ENCODE data around the gene TMEM150A. TPM values are rescaled to one million over a fixed set of nuclear protein-coding genes. Genes with fewer than 3 reads are reported as not detected.

Gene TMEM150A
- polyA plus RNA-seq, 1 donor from 2014 or later = 8.4 TPM

- H3K79me2 ChIP-seq (replicated peaks; ENCODE audit: insufficient read depth, low read length) = peaks cover 31% of the 10 kb centered on the region
- H3K27ac ChIP-seq (ENCODE audit: low read length) = no peak overlapping the region
- H3K36me3 ChIP-seq (ENCODE audit: insufficient read depth, low read length) = peaks cover 5% of the 10 kb centered on the region
- H4K20me1 ChIP-seq (ENCODE audit: insufficient read depth) = no peaks in the 10 kb centered on the region
- H3F3A ChIP-seq (ENCODE audit: insufficient read depth, low read length, poor library complexity, severe bottlenecking) = no peaks in the 10 kb centered on the region
- H3K9ac ChIP-seq (ENCODE audit: low read length) = no peak overlapping the region
- H3K4me3 ChIP-seq (ENCODE audit: low read length) = no peak overlapping the region
- H3K27me3 ChIP-seq (ENCODE audit: insufficient read depth, low read depth, low read length) = no peaks in the 10 kb centered on the region
- H2AFZ ChIP-seq (ENCODE audit: low read depth, low read length) = no peak overlapping the region
- no peaks in the 10 kb centered on the region for H3K9me3 ChIP-seq (ENCODE audit: low read length)
- no peak overlapping the region for H3K4me2 ChIP-seq (ENCODE audit: low read length)
- no peak for TF ChIP-seq CTCF (IDR thresholded peaks at IDR 0.05; ENCODE audit: poor library complexity, severe bottlenecking)
- TF ChIP-seq TAF1 (IDR thresholded peaks at IDR 0.05; ENCODE audit: low read depth) = no peak
- TF ChIP-seq RAD21 (conservative IDR thresholded peaks at IDR 0.05) = no peak
- no peak for TF ChIP-seq MXI1 (conservative IDR thresholded peaks at IDR 0.05; ENCODE audit: poor library complexity, severe bottlenecking)
- TF ChIP-seq EZH2 (IDR thresholded peaks at IDR 0.05; ENCODE audit: borderline replicate concordance, insufficient read depth, low read length, poor library complexity, severe bottlenecking) = no peak
- TF ChIP-seq SMC3 (conservative IDR thresholded peaks at IDR 0.05; ENCODE audit: poor library complexity) = no peak
- no peak for TF ChIP-seq EP300 (conservative IDR thresholded peaks at IDR 0.05; ENCODE audit: poor library complexity, severe bottlenecking)
- TF ChIP-seq REST (IDR thresholded peaks at IDR 0.05; ENCODE audit: borderline replicate concordance) = no peak
- no peak for TF ChIP-seq POLR2AphosphoS5 (IDR thresholded peaks at IDR 0.05)
- H3K9me2 ChIP-seq (ENCODE audit: insufficient read depth, low read length) = no peaks in the 10 kb centered on the region
Observed at GRCh38 chr2:85613717-85614515, 11.4 kb upstream of the TMEM150A start.

- Histone ChIP-seq H3F3A (ENCODE audit: insufficient read depth, low read length, poor library complexity, severe bottlenecking) (no peaks in the 10 kb centered on the region), H3K9ac (ENCODE audit: low read length) (peak within 1 kb of the TSS; percentile 84), H3K4me3 (ENCODE audit: low read length) (peak within 1 kb of the TSS; percentile 95), H3K36me3 (ENCODE audit: insufficient read depth, low read length) (peaks cover 7% of the 10 kb centered on the region), H4K20me1 (ENCODE audit: insufficient read depth) (no peaks in the 10 kb centered on the region), H3K9me3 (ENCODE audit: low read length) (no peaks in the 10 kb centered on the region), H3K9me2 (ENCODE audit: insufficient read depth, low read length) (no peaks in the 10 kb centered on the region), H3K79me2 (replicated peaks; ENCODE audit: insufficient read depth, low read length) (peaks cover 22% of the 10 kb centered on the region), H3K4me2 (ENCODE audit: low read length) (peak within 1 kb of the TSS; percentile 97), H2AFZ (ENCODE audit: low read depth, low read length) (peak within 1 kb of the TSS; percentile 93), H3K27me3 (ENCODE audit: insufficient read depth, low read depth, low read length) (no peaks in the 10 kb centered on the region), H3K27ac (ENCODE audit: low read length) (peak within 1 kb of the TSS; percentile 76)
- TF ChIP-seq MXI1 (conservative IDR thresholded peaks at IDR 0.05; ENCODE audit: poor library complexity, severe bottlenecking) (peak; percentile 58), CTCF (IDR thresholded peaks at IDR 0.05; ENCODE audit: poor library complexity, severe bottlenecking) (no peak), RAD21 (conservative IDR thresholded peaks at IDR 0.05) (no peak), REST (IDR thresholded peaks at IDR 0.05; ENCODE audit: borderline replicate concordance) (peak; percentile 67), SMC3 (conservative IDR thresholded peaks at IDR 0.05; ENCODE audit: poor library complexity) (no peak), EZH2 (IDR thresholded peaks at IDR 0.05; ENCODE audit: borderline replicate concordance, insufficient read depth, low read length, poor library complexity, severe bottlenecking) (no peak), TAF1 (IDR thresholded peaks at IDR 0.05; ENCODE audit: low read depth) (peak; percentile 53), POLR2AphosphoS5 (IDR thresholded peaks at IDR 0.05) (peak; percentile 85), EP300 (conservative IDR thresholded peaks at IDR 0.05; ENCODE audit: poor library complexity, severe bottlenecking) (peak; percentile 9)
Observed at GRCh38 chr2:85611705-85612587, 9.4 kb upstream of the TMEM150A start, which contains the start of gene C2orf68. C2orf68 (minus strand) TSS chr2:85612066; CDS start chr2:85611984, 82 bp downstream.
